A549 (cell line): Measurements from ENCODE around the gene PPP1R15A.

Experiments
- CHD2 ChIP-seq: fragments of 150-350 bp; IDR thresholded peaks from 2 replicates; pipeline ENCODE4 v1.6.1; 2014; ENCODE audit warnings: low read length; ENCODE audit not compliant: partially characterized antibody
- CHD4 ChIP-seq: fragments of 200-600 bp; sonication (generic); IDR thresholded peaks from 2 replicates; pipeline ENCODE4 v1.6.1; 2016; ENCODE audit warnings: antibody characterized with exemption, mild to moderate bottlenecking, borderline replicate concordance
- CTCF ChIP-seq: fragments of >200 bp; sonication (Bioruptor Twin); formaldehyde crosslinking; IDR thresholded peaks from 3 replicates; pipeline ENCODE4 v1.5.1; 2016
- HMGXB4 ChIP-seq: fragments of 250-450 bp; sonication (Bioruptor Pico); IDR thresholded peaks from 2 replicates; pipeline ENCODE4 v1.5.0; 2021; ENCODE audit warnings: mild to moderate bottlenecking, moderate library complexity, borderline replicate concordance
- HOXB13 ChIP-seq: fragments of 250-450 bp; sonication (Bioruptor Pico); IDR thresholded peaks from 2 replicates; pipeline ENCODE4 v1.5.0; 2020; ENCODE audit warnings: low read depth, mild to moderate bottlenecking, moderate library complexity
- MAFK ChIP-seq: fragments of 450-650 bp; IDR thresholded peaks from 2 replicates; pipeline ENCODE4 v1.6.1; 2014; ENCODE audit not compliant: partially characterized antibody
- MYC ChIP-seq: IDR thresholded peaks from 2 replicates; pipeline ENCODE4 v1.6.1; 2012; ENCODE audit warnings: mild to moderate bottlenecking, inconsistent platforms, low read length, improper control_type of control experiment, borderline replicate concordance
- NR3C1 ChIP-seq: fragments of >200 bp; sonication (Bioruptor Twin); formaldehyde crosslinking; IDR thresholded peaks from 3 replicates; pipeline ENCODE4 v1.6.1; 2017
- POLR2A ChIP-seq: IDR thresholded peaks from 2 replicates; pipeline ENCODE4 v1.6.1; 2012; ENCODE audit warnings: mild to moderate bottlenecking, low read length
- ZNF302 ChIP-seq: fragments of 250-450 bp; sonication (Bioruptor Pico); IDR thresholded peaks from 2 replicates; pipeline ENCODE4 v1.9.0; 2021; ENCODE audit warnings: inconsistent platforms, mild to moderate bottlenecking, moderate library complexity
- TF ChIP-seq, protein P1 (sequence below): fragments of >200 bp; sonication (Bioruptor Twin); formaldehyde crosslinking; IDR thresholded peaks from 3 replicates; pipeline ENCODE4 v1.6.1; 2016
- TF ChIP-seq, protein P2 (sequence below): fragments of 200-600 bp; sonication (generic); IDR thresholded peaks from 2 replicates; pipeline ENCODE4 v1.6.1; 2016; ENCODE audit warnings: antibody characterized with exemption, mild to moderate bottlenecking, moderate library complexity

GRCh38 chr19:48918801-48919247 lies 46.6 kb downstream of the PPP1R15A start:
- TF ChIP-seq MYC (no peak), HOXB13 (no peak), CHD4 (no peak), NR3C1 (no peak), MAFK (no peak), CTCF (no peak), CHD2 (no peak), POLR2A (no peak), ZNF302 (CRISPR knock-in tag) (no peak), HMGXB4 (CRISPR knock-in tag) (no peak)
- TF ChIP-seq, protein P1, sequence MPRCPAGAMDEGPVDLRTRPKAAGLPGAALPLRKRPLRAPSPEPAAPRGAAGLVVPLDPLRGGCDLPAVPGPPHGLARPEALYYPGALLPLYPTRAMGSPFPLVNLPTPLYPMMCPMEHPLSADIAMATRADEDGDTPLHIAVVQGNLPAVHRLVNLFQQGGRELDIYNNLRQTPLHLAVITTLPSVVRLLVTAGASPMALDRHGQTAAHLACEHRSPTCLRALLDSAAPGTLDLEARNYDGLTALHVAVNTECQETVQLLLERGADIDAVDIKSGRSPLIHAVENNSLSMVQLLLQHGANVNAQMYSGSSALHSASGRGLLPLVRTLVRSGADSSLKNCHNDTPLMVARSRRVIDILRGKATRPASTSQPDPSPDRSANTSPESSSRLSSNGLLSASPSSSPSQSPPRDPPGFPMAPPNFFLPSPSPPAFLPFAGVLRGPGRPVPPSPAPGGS = no peak
- TF ChIP-seq, protein P2, sequence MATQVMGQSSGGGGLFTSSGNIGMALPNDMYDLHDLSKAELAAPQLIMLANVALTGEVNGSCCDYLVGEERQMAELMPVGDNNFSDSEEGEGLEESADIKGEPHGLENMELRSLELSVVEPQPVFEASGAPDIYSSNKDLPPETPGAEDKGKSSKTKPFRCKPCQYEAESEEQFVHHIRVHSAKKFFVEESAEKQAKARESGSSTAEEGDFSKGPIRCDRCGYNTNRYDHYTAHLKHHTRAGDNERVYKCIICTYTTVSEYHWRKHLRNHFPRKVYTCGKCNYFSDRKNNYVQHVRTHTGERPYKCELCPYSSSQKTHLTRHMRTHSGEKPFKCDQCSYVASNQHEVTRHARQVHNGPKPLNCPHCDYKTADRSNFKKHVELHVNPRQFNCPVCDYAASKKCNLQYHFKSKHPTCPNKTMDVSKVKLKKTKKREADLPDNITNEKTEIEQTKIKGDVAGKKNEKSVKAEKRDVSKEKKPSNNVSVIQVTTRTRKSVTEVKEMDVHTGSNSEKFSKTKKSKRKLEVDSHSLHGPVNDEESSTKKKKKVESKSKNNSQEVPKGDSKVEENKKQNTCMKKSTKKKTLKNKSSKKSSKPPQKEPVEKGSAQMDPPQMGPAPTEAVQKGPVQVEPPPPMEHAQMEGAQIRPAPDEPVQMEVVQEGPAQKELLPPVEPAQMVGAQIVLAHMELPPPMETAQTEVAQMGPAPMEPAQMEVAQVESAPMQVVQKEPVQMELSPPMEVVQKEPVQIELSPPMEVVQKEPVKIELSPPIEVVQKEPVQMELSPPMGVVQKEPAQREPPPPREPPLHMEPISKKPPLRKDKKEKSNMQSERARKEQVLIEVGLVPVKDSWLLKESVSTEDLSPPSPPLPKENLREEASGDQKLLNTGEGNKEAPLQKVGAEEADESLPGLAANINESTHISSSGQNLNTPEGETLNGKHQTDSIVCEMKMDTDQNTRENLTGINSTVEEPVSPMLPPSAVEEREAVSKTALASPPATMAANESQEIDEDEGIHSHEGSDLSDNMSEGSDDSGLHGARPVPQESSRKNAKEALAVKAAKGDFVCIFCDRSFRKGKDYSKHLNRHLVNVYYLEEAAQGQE = no peak
